ENCODE results near the gene ERVFRD-1. TPM values are rescaled to one million over a fixed set of nuclear protein-coding genes. Genes with fewer than 3 reads are reported as not detected.

The ERVFRD-1 gene
- total RNA-seq, 2 experiments from 2014 or later = not detected

Other genes with a start within 250 kb of the ERVFRD-1 start
- gene GCM2, start 229.7 kb downstream of the ERVFRD-1 start, total RNA-seq = not detected
- gene SYCP2L, start 224.7 kb downstream of the ERVFRD-1 start, total RNA-seq = not detected
- not detected for gene ELOVL2, start 67.4 kb downstream of the ERVFRD-1 start, total RNA-seq
- 1 to 10 TPM; 9.0 to 9.4 TPM for gene SMIM13, start 17.9 kb downstream of the ERVFRD-1 start, total RNA-seq
- 10 to 100 TPM; 60.1 to 64.8 TPM for gene NEDD9, start 120.9 kb upstream of the ERVFRD-1 start, total RNA-seq